Measurements from ENCODE around the gene ELAVL1.
"Not testable (repeated sequence)": the region's sequence is repeated elsewhere in the genome, so short reads cannot be mapped to it uniquely, and the experiment has no call there.

The ELAVL1 gene

GRCh38 chr19:7965921-7966665 lies 39.3 kb downstream of the ELAVL1 start:
- TF ChIP-seq, protein P1, sequence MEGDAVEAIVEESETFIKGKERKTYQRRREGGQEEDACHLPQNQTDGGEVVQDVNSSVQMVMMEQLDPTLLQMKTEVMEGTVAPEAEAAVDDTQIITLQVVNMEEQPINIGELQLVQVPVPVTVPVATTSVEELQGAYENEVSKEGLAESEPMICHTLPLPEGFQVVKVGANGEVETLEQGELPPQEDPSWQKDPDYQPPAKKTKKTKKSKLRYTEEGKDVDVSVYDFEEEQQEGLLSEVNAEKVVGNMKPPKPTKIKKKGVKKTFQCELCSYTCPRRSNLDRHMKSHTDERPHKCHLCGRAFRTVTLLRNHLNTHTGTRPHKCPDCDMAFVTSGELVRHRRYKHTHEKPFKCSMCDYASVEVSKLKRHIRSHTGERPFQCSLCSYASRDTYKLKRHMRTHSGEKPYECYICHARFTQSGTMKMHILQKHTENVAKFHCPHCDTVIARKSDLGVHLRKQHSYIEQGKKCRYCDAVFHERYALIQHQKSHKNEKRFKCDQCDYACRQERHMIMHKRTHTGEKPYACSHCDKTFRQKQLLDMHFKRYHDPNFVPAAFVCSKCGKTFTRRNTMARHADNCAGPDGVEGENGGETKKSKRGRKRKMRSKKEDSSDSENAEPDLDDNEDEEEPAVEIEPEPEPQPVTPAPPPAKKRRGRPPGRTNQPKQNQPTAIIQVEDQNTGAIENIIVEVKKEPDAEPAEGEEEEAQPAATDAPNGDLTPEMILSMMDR (IDR thresholded peaks at IDR 0.05; ENCODE audit: extremely low read depth, insufficient read depth, missing control alignments) = no peak
- in situ Hi-C loops (cut with MboI; ENCODE audit: low pct_unique_long_range_greater_than_20kb, low sequenced_read_pairs, unreplicated experiment) = no loop called here
- no peak for DNase-seq (ENCODE audit: low spot score)

- no peak for DNase-seq (ENCODE audit: low spot score)
- in situ Hi-C loops (cut with MboI; ENCODE audit: low pct_unique_long_range_greater_than_20kb, low sequenced_read_pairs, unreplicated experiment) = no loop called here
- TF ChIP-seq, protein P1 (IDR thresholded peaks at IDR 0.05; ENCODE audit: extremely low read depth, insufficient read depth, missing control alignments) = no peak
These were observed 40.1 kb downstream of the ELAVL1 start for GRCh38 chr19:7965259-7965841.

GRCh38 chr19:7963566-7963965 lies 41.9 kb downstream of the ELAVL1 start:
- DNase-seq (ENCODE audit: low spot score) = no peak
- TF ChIP-seq, protein P1 (IDR thresholded peaks at IDR 0.05; ENCODE audit: extremely low read depth, insufficient read depth, missing control alignments) = no peak
- in situ Hi-C loops (cut with MboI; ENCODE audit: low pct_unique_long_range_greater_than_20kb, low sequenced_read_pairs, unreplicated experiment) = no loop called here

DNA sequence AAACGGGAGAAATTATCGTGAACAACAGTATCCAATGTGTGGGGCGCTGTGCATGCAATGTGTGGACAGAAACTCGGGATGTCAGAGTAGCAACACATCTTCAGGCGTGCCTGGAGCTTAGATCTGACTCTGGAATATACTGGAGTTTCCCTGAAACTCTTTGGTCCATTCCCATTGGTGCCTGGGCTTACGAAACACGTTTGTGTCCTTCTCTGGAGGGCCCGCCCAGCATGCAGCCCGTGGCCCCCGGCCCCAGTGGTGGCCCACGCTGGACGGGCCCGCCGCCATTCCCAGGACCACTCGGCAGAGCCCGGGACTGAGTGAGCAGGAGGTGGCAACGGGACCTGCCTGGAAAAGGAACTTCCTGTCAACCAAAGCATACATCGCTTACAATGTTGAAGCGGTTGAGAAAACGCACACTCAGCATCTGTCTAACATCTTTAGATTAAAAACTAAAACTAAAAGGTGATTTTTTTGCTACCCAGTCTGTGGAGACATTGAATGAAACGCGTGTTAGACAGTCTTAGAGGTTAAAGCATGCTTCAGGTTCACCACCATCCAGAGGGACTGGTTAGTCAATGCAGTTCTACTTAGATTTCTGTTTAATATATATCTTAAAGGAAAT lies 42.7 kb downstream of the ELAVL1 start:
- in situ Hi-C loops (cut with MboI; ENCODE audit: low pct_unique_long_range_greater_than_20kb, low sequenced_read_pairs, unreplicated experiment) = no loop called here
- TF ChIP-seq, protein P1 (IDR thresholded peaks at IDR 0.05; ENCODE audit: extremely low read depth, insufficient read depth, missing control alignments) = no peak
- DNase-seq (ENCODE audit: low spot score) = no peak

- TF ChIP-seq, protein P1 (IDR thresholded peaks at IDR 0.05; ENCODE audit: extremely low read depth, insufficient read depth, missing control alignments) = no peak
- DNase-seq (ENCODE audit: low spot score) = no peak
- in situ Hi-C loops (cut with MboI; ENCODE audit: low pct_unique_long_range_greater_than_20kb, low sequenced_read_pairs, unreplicated experiment) = no loop called here
These were observed 43.4 kb downstream of the ELAVL1 start for GRCh38 chr19:7961920-7962626.

- in situ Hi-C loops (cut with MboI; ENCODE audit: low pct_unique_long_range_greater_than_20kb, low sequenced_read_pairs, unreplicated experiment); DNase-seq (ENCODE audit: low spot score): not testable (repeated sequence)
These were observed 44.4 kb downstream of the ELAVL1 start for GRCh38 chr19:7961082-7961481.

Measured in GM13977 (cell line).